ENCODE measurements around the gene ZNF414.

- TF ChIP-seq, protein P1, sequence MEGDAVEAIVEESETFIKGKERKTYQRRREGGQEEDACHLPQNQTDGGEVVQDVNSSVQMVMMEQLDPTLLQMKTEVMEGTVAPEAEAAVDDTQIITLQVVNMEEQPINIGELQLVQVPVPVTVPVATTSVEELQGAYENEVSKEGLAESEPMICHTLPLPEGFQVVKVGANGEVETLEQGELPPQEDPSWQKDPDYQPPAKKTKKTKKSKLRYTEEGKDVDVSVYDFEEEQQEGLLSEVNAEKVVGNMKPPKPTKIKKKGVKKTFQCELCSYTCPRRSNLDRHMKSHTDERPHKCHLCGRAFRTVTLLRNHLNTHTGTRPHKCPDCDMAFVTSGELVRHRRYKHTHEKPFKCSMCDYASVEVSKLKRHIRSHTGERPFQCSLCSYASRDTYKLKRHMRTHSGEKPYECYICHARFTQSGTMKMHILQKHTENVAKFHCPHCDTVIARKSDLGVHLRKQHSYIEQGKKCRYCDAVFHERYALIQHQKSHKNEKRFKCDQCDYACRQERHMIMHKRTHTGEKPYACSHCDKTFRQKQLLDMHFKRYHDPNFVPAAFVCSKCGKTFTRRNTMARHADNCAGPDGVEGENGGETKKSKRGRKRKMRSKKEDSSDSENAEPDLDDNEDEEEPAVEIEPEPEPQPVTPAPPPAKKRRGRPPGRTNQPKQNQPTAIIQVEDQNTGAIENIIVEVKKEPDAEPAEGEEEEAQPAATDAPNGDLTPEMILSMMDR (conservative IDR thresholded peaks at IDR 0.05; ENCODE audit: low read length) = peak; percentile 26; the same call in 1 of the 2 replicates
- no peak for TF ChIP-seq EZH2phosphoT487 (IDR thresholded peaks at IDR 0.05; ENCODE audit: borderline replicate concordance, low read depth, low read length)
These were observed 11.4 kb upstream of the ZNF414 start for GRCh38 chr19:8525401-8525684.

All from OCI-LY7 (cell line).